Fibroblast of mammary gland (primary cell): ENCODE results near the gene YY1.

Experiments used
- DNase-seq: peaks from one replicate; pipeline ENCODE4 v3.0.0-alpha.2; 2010; ENCODE audit warnings: low read depth
- H3K4me3 ChIP-seq: 2 replicates; pipeline ENCODE4 v1.5.1; 2011; ENCODE audit warnings: low read depth, mild to moderate bottlenecking, low read length, moderate library complexity; ENCODE audit not compliant: control insufficient read depth
- TF ChIP-seq, protein P1 (sequence below): conservative IDR thresholded peaks from 2 replicates; pipeline ENCODE4 v1.5.1; 2011; ENCODE audit warnings: low read depth, low read length, inconsistent platforms; ENCODE audit not compliant: control insufficient read depth, insufficient read depth

Gene YY1

DNA sequence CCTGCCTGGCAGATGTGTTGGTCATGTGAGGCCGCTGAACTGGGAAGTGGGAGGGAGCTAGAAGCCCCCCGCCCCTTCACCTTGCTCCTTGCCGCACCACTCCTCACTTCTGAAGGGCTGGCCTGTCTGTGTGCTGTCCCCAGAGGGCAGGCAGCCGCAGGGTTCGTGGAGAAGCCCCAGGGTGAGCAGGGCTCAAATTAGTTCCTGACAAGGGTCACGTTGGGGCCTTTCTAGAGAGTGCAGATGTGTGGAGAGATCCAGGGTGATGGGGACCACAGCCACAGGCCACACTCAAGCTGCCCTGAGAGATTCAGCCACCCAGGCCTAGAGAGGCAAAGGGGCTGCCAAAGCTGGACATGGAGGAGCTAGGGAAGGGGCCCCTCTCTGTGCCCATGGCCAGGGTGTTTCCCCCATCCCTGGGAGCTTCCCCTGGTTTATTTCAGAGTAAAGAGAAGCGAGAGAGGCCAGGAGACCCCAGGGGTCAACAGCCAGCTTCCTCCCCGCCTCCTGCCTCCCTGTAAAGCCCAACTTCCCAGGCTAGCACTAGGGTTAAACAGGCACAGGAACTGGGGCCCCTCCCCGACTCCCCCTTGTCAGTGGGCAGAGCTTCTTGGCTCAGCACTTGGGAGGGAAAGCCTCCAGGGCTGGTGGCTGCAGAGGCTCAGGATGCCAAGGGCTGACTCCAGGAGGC is 51.1 kb downstream of the YY1 start:
- TF ChIP-seq, protein P1, sequence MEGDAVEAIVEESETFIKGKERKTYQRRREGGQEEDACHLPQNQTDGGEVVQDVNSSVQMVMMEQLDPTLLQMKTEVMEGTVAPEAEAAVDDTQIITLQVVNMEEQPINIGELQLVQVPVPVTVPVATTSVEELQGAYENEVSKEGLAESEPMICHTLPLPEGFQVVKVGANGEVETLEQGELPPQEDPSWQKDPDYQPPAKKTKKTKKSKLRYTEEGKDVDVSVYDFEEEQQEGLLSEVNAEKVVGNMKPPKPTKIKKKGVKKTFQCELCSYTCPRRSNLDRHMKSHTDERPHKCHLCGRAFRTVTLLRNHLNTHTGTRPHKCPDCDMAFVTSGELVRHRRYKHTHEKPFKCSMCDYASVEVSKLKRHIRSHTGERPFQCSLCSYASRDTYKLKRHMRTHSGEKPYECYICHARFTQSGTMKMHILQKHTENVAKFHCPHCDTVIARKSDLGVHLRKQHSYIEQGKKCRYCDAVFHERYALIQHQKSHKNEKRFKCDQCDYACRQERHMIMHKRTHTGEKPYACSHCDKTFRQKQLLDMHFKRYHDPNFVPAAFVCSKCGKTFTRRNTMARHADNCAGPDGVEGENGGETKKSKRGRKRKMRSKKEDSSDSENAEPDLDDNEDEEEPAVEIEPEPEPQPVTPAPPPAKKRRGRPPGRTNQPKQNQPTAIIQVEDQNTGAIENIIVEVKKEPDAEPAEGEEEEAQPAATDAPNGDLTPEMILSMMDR: no peak
- H3K4me3 ChIP-seq: no peak overlapping the region
- DNase-seq: no peak

DNA sequence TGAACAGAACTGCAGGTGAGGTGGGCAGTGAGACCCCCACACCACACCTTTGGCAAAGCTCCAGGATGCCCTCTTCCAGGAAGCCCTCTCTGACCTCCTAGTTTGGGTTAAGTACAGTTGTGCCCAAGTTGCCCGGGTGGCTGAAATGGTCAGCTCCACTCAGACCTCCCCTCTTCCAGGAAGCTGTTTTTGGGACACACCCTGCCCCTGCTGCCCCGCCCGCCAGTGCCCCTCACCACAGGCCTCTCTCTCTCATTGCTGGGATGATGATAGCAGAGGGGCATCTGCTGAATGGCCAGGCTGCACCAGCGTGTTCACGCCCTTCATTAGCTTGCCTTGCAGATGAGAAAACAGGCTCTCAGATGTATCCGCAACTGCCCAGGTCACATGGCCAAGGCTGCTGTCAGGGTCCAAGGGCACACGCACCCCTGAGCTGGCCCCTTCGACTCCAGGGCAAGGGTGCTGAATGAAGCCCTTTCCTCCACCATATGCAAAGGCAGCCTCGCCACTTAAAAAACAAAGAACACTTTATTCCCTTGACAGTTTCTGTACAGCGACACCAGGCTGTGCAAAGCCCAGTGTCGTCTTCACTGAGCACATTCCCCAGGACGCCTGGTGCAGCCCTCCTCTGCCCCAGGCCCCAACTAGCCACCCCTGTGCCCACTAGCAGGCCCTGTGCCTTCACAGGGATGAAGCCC is 51.8 kb downstream of the YY1 start:
- H3K4me3 ChIP-seq: no peak overlapping the region
- TF ChIP-seq, protein P1: no peak
- no peak for DNase-seq

DNA sequence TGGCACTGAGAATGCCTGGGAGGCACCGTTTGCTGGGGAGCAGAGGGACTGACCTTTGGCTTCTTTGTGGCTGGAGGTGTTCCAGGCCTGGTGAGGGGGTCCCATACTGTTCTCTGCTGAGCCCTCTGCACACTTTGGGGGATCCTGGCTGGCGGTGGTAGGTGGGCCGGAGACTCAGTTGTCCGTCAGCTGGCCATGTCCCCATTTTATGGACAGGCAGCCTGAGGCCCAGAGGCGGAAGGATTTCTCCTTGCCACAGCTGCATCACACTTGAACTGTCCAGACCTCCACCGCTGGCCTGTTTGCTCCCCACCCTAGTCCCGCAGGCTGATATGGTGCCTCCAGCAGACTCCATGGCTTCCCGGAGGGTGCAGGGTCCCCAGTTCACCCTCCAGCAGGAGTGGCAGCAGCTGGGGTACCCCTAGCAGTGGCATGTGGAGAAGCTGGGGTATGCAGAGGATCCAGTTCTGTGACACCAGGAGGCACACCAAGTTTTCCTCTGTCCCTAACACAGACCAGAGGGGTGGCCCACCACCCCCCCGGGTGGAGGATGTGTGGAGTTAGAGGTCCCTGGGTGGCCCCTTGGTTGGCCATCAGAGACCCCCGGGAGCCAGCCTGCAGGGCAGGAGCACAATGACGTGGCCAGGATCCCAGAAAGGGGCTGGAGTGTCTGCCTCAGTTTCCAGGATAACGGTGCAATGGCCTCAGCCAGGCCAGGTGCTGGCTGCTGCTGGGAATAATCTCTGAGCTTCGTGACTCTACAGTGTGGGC is 52.5 kb downstream of the YY1 start:
- TF ChIP-seq, protein P1: no peak
- no peak for DNase-seq
- no peak overlapping the region for H3K4me3 ChIP-seq

DNA sequence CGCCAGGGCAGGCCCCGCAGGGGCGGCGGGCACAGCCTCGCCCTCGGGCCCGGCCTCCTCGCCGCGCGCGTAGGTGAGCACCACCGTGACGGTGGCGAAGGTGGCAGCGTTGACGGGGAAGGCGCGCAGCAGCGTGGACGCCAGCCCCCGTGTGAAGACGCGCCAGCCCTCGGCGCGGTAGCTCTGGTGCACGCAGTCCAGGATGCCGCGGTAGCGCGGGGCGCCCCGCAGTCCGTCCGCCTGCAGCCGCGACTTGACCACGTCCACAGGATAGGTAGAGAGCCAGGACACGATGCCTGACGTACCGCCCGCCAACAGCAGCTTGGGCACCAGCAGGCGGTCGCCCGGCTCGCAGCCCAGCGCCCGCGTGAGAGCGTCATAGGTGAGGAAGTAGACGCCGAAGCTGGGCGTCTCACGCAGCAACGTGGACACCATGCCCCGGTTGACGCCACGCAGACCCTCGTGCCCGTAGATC is 53.4 kb downstream of the YY1 start:
- no peak overlapping the region for H3K4me3 ChIP-seq
- TF ChIP-seq, protein P1: no peak

DNA sequence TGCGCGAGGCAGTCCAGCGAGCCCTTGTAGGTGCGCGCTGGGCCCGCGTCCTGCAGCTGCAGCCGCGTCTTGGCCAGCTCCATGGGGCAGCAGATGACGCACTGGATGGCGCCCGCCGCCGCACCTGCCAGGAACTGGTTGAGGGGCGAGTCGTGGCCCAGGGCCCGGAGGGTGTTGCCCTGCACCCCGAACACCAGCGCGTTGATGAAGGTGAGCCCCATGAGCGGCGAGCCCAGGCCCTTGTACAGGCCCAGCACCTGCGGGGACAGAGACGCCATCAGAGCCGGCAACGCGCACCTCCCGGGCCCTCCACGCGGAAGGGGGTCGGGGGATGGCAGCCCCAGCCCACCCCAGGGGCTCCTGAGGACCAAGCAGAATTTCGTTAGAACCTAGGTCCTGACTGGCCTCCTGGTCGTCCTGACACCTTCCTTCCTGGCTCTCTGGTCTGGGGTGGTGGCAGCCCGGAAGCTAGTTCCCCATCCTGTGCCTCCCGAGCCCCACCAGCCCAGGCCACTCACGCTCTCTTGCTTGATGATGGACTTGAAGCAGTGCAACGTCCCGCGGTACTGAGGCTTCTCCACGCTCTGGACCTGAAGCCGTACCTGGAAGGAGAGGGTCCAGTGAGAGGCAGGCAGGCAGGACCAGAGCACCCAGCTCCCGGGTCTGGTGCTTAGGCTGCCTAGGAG is 54.0 kb downstream of the YY1 start:
- TF ChIP-seq, protein P1: no peak
- DNase-seq: no peak
- no peak overlapping the region for H3K4me3 ChIP-seq

More for the DNA sequence above, 53.4 kb downstream of the YY1 start:
- DNase-seq: no peak
